HepG2 (cell line): ENCODE data around the gene ASXL1. TPM values are rescaled to one million over a fixed set of nuclear protein-coding genes. Genes with fewer than 3 reads are reported as not detected.

Source experiments
- DNMT3B ChIP-seq: conservative IDR thresholded peaks from 2 replicates; pipeline ENCODE4 v1.6.1; 2016; ENCODE audit warnings: missing biosample characterization, control low read depth
- ELF3 ChIP-seq: IDR thresholded peaks from 2 replicates; pipeline ENCODE4 v1.6.1; 2016; ENCODE audit warnings: missing genetic modification reagents, missing compliant biosample characterization
- ZNF136 ChIP-seq: sonication (generic); formaldehyde crosslinking; IDR thresholded peaks from 2 replicates; pipeline ENCODE4 v1.8.1; 2022; ENCODE audit warnings: low read depth, mild to moderate bottlenecking, moderate library complexity, missing genetic modification reagents
- ZNF235 ChIP-seq: sonication (generic); formaldehyde crosslinking; IDR thresholded peaks from 2 replicates; pipeline ENCODE4 v1.8.1; 2023; ENCODE audit warnings: mild to moderate bottlenecking, missing genetic modification reagents, borderline replicate concordance
- ZNF382 ChIP-seq: sonication (generic); formaldehyde crosslinking; IDR thresholded peaks from 2 replicates; pipeline ENCODE4 v1.5.0; 2020; ENCODE audit warnings: missing genetic modification reagents, mild to moderate bottlenecking, borderline replicate concordance
- ZNF569 ChIP-seq: sonication (generic); formaldehyde crosslinking; IDR thresholded peaks from 2 replicates; pipeline ENCODE4 v1.5.0; 2020; ENCODE audit warnings: mild to moderate bottlenecking, missing genetic modification reagents, moderate library complexity, borderline replicate concordance
- ZNF788 ChIP-seq: sonication (generic); formaldehyde crosslinking; IDR thresholded peaks from 2 replicates; pipeline ENCODE4 v1.5.0; 2020; ENCODE audit warnings: mild to moderate bottlenecking, missing genetic modification reagents, borderline replicate concordance
- polyA plus RNA-seq, 8 experiments: library from polyadenylated mRNA; depleted of rRNA in 3 of 8; stranded (reverse) in 7 of 8; unstranded in 1 of 8; fragments of >200 nt; fragmentation: Illumina TruSeq in 4 of 8; extraction: Trizol in 4 of 8; gene quantifications; 2 replicates each; pipeline versions ENCODE4 v1.2.1 to v1.2.3, GENCODE V29; 2011 to 2016; ENCODE audit warnings: low read depth in 4 of 8, missing spikeins in 1 of 8, mixed read lengths in 1 of 8; ENCODE audit not compliant: insufficient read depth in 1 of 8
- total RNA-seq, 5 experiments: library from RNA; depleted of rRNA; stranded (reverse); fragments of >200 nt; fragmentation: Illumina TruSeq; extraction: Trizol; gene quantifications; 2 replicates each; pipeline ENCODE4 v1.2.3, GENCODE V29; 2016; ENCODE audit warnings: low read depth in 1 of 5
- TF ChIP-seq, protein P1 (sequence below): sonication (generic); formaldehyde crosslinking; IDR thresholded peaks from 2 replicates; pipeline ENCODE4 v1.5.1; 2020; ENCODE audit warnings: mild to moderate bottlenecking, missing genetic modification reagents, moderate library complexity
- TF ChIP-seq, protein P2 (sequence below): sonication (generic); formaldehyde crosslinking; IDR thresholded peaks from 2 replicates; pipeline ENCODE4 v1.8.1; 2022; ENCODE audit warnings: low read depth, mild to moderate bottlenecking, missing genetic modification reagents
- TF ChIP-seq, protein P3 (sequence below): IDR thresholded peaks from 2 replicates; pipeline ENCODE4 v1.6.1; 2016
- TF ChIP-seq, protein P4 (sequence below): sonication (generic); formaldehyde crosslinking; IDR thresholded peaks from 2 replicates; pipeline ENCODE4 v1.5.0; 2020; ENCODE audit warnings: mild to moderate bottlenecking, missing genetic modification reagents
- TF ChIP-seq, protein P5 (sequence below): sonication (generic); formaldehyde crosslinking; IDR thresholded peaks from 2 replicates; pipeline ENCODE4 v1.4.0; 2020; ENCODE audit warnings: missing genetic modification reagents

ASXL1 gene
- total and polyA plus RNA-seq, 2 of the 13 experiments (the other 11 are each of a cell fraction or from before 2014, with no cell fraction given), result 62.1 to 74.8 TPM

DNA sequence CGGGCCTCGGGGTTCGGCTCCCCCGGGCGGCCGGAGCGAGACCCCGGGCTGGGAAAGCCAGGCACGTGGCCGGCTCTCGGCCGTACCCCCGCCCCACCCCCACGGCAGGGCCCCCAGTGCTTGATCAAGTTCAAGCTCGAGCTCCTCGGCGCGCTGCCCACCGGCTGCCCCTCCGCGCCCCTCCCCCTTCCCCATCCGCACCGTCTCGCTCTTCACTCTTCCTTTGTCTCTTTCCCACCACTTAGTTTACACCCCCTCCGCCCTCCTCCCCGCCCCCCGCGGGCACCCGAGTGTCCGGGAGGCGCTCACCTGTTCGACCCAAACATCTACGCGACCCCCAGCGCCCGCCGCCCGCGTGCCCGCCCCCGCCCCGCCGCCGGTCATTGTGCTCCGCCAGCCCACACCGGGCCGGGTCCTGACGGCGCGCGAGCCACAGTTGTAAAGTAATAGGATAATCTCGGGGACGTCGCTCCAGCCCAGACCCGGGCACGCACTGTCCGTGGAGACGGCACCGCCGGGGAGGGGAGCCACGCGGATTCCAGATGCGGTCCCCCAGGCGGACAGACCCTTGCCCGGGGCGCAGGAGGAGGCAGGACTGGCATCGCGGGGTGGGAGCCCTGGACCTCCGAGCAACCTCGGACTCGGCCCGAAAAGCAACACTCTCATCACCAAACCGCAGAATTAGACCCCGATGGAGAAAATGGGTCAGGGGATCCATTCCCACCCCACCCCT lies 126.3 kb downstream of the ASXL1 start (continued):
- TF ChIP-seq, protein P1, sequence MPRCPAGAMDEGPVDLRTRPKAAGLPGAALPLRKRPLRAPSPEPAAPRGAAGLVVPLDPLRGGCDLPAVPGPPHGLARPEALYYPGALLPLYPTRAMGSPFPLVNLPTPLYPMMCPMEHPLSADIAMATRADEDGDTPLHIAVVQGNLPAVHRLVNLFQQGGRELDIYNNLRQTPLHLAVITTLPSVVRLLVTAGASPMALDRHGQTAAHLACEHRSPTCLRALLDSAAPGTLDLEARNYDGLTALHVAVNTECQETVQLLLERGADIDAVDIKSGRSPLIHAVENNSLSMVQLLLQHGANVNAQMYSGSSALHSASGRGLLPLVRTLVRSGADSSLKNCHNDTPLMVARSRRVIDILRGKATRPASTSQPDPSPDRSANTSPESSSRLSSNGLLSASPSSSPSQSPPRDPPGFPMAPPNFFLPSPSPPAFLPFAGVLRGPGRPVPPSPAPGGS (CRISPR knock-in tag), result no peak; the same call in 1 of the 2 replicates
- TF ChIP-seq, protein P2, sequence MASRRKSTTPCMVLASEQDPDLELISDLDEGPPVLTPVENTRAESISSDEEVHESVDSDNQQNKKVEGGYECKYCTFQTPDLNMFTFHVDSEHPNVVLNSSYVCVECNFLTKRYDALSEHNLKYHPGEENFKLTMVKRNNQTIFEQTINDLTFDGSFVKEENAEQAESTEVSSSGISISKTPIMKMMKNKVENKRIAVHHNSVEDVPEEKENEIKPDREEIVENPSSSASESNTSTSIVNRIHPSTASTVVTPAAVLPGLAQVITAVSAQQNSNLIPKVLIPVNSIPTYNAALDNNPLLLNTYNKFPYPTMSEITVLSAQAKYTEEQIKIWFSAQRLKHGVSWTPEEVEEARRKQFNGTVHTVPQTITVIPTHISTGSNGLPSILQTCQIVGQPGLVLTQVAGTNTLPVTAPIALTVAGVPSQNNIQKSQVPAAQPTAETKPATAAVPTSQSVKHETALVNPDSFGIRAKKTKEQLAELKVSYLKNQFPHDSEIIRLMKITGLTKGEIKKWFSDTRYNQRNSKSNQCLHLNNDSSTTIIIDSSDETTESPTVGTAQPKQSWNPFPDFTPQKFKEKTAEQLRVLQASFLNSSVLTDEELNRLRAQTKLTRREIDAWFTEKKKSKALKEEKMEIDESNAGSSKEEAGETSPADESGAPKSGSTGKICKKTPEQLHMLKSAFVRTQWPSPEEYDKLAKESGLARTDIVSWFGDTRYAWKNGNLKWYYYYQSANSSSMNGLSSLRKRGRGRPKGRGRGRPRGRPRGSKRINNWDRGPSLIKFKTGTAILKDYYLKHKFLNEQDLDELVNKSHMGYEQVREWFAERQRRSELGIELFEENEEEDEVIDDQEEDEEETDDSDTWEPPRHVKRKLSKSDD (CRISPR knock-in tag), result no peak
- TF ChIP-seq, protein P3, sequence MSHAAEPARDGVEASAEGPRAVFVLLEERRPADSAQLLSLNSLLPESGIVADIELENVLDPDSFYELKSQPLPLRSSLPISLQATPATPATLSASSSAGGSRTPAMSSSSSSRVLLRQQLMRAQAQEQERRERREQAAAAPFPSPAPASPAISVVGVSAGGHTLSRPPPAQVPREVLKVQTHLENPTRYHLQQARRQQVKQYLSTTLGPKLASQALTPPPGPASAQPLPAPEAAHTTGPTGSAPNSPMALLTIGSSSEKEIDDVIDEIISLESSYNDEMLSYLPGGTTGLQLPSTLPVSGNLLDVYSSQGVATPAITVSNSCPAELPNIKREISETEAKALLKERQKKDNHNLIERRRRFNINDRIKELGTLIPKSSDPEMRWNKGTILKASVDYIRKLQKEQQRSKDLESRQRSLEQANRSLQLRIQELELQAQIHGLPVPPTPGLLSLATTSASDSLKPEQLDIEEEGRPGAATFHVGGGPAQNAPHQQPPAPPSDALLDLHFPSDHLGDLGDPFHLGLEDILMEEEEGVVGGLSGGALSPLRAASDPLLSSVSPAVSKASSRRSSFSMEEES (CRISPR knock-in tag), result 0 out of 2 replicates have a peak, but pooled peaks have one; percentile 9
- TF ChIP-seq, protein P4, sequence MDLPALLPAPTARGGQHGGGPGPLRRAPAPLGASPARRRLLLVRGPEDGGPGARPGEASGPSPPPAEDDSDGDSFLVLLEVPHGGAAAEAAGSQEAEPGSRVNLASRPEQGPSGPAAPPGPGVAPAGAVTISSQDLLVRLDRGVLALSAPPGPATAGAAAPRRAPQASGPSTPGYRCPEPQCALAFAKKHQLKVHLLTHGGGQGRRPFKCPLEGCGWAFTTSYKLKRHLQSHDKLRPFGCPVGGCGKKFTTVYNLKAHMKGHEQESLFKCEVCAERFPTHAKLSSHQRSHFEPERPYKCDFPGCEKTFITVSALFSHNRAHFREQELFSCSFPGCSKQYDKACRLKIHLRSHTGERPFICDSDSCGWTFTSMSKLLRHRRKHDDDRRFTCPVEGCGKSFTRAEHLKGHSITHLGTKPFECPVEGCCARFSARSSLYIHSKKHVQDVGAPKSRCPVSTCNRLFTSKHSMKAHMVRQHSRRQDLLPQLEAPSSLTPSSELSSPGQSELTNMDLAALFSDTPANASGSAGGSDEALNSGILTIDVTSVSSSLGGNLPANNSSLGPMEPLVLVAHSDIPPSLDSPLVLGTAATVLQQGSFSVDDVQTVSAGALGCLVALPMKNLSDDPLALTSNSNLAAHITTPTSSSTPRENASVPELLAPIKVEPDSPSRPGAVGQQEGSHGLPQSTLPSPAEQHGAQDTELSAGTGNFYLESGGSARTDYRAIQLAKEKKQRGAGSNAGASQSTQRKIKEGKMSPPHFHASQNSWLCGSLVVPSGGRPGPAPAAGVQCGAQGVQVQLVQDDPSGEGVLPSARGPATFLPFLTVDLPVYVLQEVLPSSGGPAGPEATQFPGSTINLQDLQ (CRISPR knock-in tag), result no peak
- TF ChIP-seq, protein P5, sequence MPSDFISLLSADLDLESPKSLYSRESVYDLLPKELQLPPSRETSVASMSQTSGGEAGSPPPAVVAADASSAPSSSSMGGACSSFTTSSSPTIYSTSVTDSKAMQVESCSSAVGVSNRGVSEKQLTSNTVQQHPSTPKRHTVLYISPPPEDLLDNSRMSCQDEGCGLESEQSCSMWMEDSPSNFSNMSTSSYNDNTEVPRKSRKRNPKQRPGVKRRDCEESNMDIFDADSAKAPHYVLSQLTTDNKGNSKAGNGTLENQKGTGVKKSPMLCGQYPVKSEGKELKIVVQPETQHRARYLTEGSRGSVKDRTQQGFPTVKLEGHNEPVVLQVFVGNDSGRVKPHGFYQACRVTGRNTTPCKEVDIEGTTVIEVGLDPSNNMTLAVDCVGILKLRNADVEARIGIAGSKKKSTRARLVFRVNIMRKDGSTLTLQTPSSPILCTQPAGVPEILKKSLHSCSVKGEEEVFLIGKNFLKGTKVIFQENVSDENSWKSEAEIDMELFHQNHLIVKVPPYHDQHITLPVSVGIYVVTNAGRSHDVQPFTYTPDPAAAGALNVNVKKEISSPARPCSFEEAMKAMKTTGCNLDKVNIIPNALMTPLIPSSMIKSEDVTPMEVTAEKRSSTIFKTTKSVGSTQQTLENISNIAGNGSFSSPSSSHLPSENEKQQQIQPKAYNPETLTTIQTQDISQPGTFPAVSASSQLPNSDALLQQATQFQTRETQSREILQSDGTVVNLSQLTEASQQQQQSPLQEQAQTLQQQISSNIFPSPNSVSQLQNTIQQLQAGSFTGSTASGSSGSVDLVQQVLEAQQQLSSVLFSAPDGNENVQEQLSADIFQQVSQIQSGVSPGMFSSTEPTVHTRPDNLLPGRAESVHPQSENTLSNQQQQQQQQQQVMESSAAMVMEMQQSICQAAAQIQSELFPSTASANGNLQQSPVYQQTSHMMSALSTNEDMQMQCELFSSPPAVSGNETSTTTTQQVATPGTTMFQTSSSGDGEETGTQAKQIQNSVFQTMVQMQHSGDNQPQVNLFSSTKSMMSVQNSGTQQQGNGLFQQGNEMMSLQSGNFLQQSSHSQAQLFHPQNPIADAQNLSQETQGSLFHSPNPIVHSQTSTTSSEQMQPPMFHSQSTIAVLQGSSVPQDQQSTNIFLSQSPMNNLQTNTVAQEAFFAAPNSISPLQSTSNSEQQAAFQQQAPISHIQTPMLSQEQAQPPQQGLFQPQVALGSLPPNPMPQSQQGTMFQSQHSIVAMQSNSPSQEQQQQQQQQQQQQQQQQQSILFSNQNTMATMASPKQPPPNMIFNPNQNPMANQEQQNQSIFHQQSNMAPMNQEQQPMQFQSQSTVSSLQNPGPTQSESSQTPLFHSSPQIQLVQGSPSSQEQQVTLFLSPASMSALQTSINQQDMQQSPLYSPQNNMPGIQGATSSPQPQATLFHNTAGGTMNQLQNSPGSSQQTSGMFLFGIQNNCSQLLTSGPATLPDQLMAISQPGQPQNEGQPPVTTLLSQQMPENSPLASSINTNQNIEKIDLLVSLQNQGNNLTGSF, result no peak
- TF ChIP-seq ZNF136 (CRISPR knock-in tag) (0 out of 2 replicates have a peak, but pooled peaks have one; percentile 12), DNMT3B (CRISPR knock-in tag) (no peak), ELF3 (CRISPR knock-in tag) (no peak), ZNF382 (CRISPR knock-in tag) (no peak), ZNF788 (CRISPR knock-in tag) (no peak; the same call in 1 of the 2 replicates), ZNF235 (CRISPR knock-in tag) (no peak), ZNF569 (CRISPR knock-in tag) (no peak)
